H9 (cell line): ENCODE results near the gene UROS. TPM values are rescaled to one million over a fixed set of nuclear protein-coding genes. Genes with fewer than 3 reads are reported as not detected.

Source experiments
- DNase-seq: peaks from one replicate; pipeline ENCODE4 v3.0.0-alpha.2; 2017
- H2AFZ ChIP-seq: one replicate; pipeline ENCODE4 v1.6.1; 2013; ENCODE audit warnings: mild to moderate bottlenecking, low read length, control low read depth, moderate library complexity
- H2AK5ac ChIP-seq: 2 replicates; pipeline ENCODE4 v1.6.1; 2013; ENCODE audit warnings: low read length, control low read depth, mixed read lengths; ENCODE audit not compliant: insufficient read length
- H2BK120ac ChIP-seq: one replicate; pipeline ENCODE4 v1.6.1; 2013; ENCODE audit warnings: low read depth, mild to moderate bottlenecking, low read length, control low read depth, inconsistent platforms; ENCODE audit not compliant: poor library complexity, severe bottlenecking
- H2BK12ac ChIP-seq: 2 replicates; pipeline ENCODE4 v1.6.1; 2013; ENCODE audit warnings: low read length, control low read depth, mixed read lengths, low read depth; ENCODE audit not compliant: insufficient read length
- H2BK15ac ChIP-seq: 2 replicates; pipeline ENCODE4 v1.6.1; 2013; ENCODE audit warnings: low read depth, low read length, control low read depth
- H2BK20ac ChIP-seq: one replicate; pipeline ENCODE4 v1.6.1; 2013; ENCODE audit warnings: low read depth, mild to moderate bottlenecking, low read length, control low read depth, inconsistent platforms; ENCODE audit not compliant: poor library complexity, severe bottlenecking
- H2BK5ac ChIP-seq: 2 replicates; pipeline ENCODE4 v1.6.1; 2013; ENCODE audit warnings: low read length, control low read depth, mixed read lengths; ENCODE audit not compliant: insufficient read length
- H3K14ac ChIP-seq: 2 replicates; pipeline ENCODE4 v1.6.1; 2013; ENCODE audit warnings: low read length, control low read depth; ENCODE audit not compliant: insufficient read depth
- H3K18ac ChIP-seq: 2 replicates; pipeline ENCODE4 v1.6.1; 2013; ENCODE audit warnings: low read depth, mild to moderate bottlenecking, mixed read lengths, low read length, control low read depth; ENCODE audit not compliant: insufficient read length
- H3K23ac ChIP-seq: 2 replicates; pipeline ENCODE4 v1.6.1; 2013; ENCODE audit warnings: low read length, control low read depth, mixed read lengths, low read depth; ENCODE audit not compliant: insufficient read length
- H3K23me2 ChIP-seq: 2 replicates; pipeline ENCODE4 v1.6.1; 2013; ENCODE audit warnings: low read depth, mild to moderate bottlenecking, mixed read lengths, low read length, control low read depth; ENCODE audit not compliant: insufficient read length, poor library complexity, severe bottlenecking
- H3K27ac ChIP-seq: 2 replicates; pipeline ENCODE4 v1.5.1; 2013; ENCODE audit warnings: low read length, control low read depth, mixed read lengths, low read depth; ENCODE audit not compliant: insufficient read length
- H3K27me3 ChIP-seq: 2 replicates; pipeline ENCODE4 v1.6.1; 2013; ENCODE audit warnings: low read length, control low read depth, inconsistent platforms; ENCODE audit not compliant: insufficient read depth
- H3K4ac ChIP-seq: 2 replicates; pipeline ENCODE4 v1.6.1; 2013; ENCODE audit warnings: low read depth, mild to moderate bottlenecking, control low read depth, inconsistent platforms, low read length, moderate library complexity
- H3K4me1 ChIP-seq: 2 replicates; pipeline ENCODE4 v1.6.1; 2013; ENCODE audit warnings: low read length, control low read depth, inconsistent platforms; ENCODE audit not compliant: insufficient read depth
- H3K4me2 ChIP-seq: 2 replicates; pipeline ENCODE4 v1.6.1; 2013; ENCODE audit warnings: low read length, control low read depth, mixed read lengths; ENCODE audit not compliant: insufficient read length, insufficient read depth
- H3K56ac ChIP-seq: 2 replicates; pipeline ENCODE4 v1.6.1; 2013; ENCODE audit warnings: low read depth, mild to moderate bottlenecking, mixed read lengths, low read length, control low read depth; ENCODE audit not compliant: insufficient read length
- H3K79me1 ChIP-seq: 2 replicates; pipeline ENCODE4 v1.6.1; 2013; ENCODE audit warnings: low read depth, mild to moderate bottlenecking, moderate library complexity, low read length, control low read depth, inconsistent platforms; ENCODE audit not compliant: insufficient read depth, poor library complexity, severe bottlenecking
- H3K79me2 ChIP-seq: 2 replicates; pipeline ENCODE4 v1.6.1; 2013; ENCODE audit warnings: low read length, control low read depth, inconsistent platforms; ENCODE audit not compliant: insufficient read depth
- H3K9ac ChIP-seq: 2 replicates; pipeline ENCODE4 v1.6.1; 2013; ENCODE audit warnings: low read length, control low read depth, mixed read lengths; ENCODE audit not compliant: insufficient read length; ENCODE audit errors: extremely low read depth
- H3K9me3 ChIP-seq: one replicate; pipeline ENCODE4 v1.6.1; 2013; ENCODE audit warnings: low read depth, low read length, inconsistent platforms; ENCODE audit not compliant: control insufficient read depth
- H3T11ph ChIP-seq: one replicate; pipeline ENCODE4 v1.6.1; 2013; ENCODE audit warnings: mild to moderate bottlenecking, low read length, control low read depth, inconsistent platforms
- H4K20me1 ChIP-seq: one replicate; pipeline ENCODE4 v1.6.1; 2013; ENCODE audit not compliant: control insufficient read depth, insufficient read length, insufficient read depth
- H4K5ac ChIP-seq: 2 replicates; pipeline ENCODE4 v1.6.1; 2013; ENCODE audit warnings: low read depth, mild to moderate bottlenecking, mixed read lengths, low read length, control low read depth; ENCODE audit not compliant: insufficient read length
- H4K8ac ChIP-seq: replicated peaks from 2 replicates; pipeline ENCODE4 v1.6.1; 2013; ENCODE audit warnings: low read length, control low read depth, mixed read lengths, low read depth; ENCODE audit not compliant: insufficient read length
- H4K91ac ChIP-seq: 2 replicates; pipeline ENCODE4 v1.6.1; 2013; ENCODE audit warnings: low read depth, mild to moderate bottlenecking, moderate library complexity, mixed read lengths, low read length, control low read depth; ENCODE audit not compliant: insufficient read length
- H3K27ac Mint-ChIP-seq, 3 experiments: 2 replicates in 2 of 3; 3 replicates in 1 of 3; pipeline ENCODE4 v1.8.0; 2020 to 2021; ENCODE audit warnings: mixed read lengths in 3 of 3, mild to moderate bottlenecking in 1 of 3, moderate library complexity in 1 of 3
- H3K27me3 Mint-ChIP-seq: 2 replicates; pipeline ENCODE4 v1.8.0; 2021; ENCODE audit warnings: low read depth, mild to moderate bottlenecking, moderate library complexity, mixed read lengths
- H3K36me3 Mint-ChIP-seq, 3 experiments: 2 replicates in 2 of 3; 3 replicates in 1 of 3; pipeline ENCODE4 v1.8.0; 2020 to 2021; ENCODE audit warnings: low read depth in 3 of 3, mixed read lengths in 3 of 3; ENCODE audit not compliant: insufficient read depth in 1 of 3
- H3K4me1 Mint-ChIP-seq, 2 experiments: 2 replicates each; pipeline ENCODE4 v1.8.0; 2020; ENCODE audit warnings: mixed read lengths in 2 of 2
- H3K4me3 Mint-ChIP-seq, 2 experiments: 2 replicates in 1 of 2; 3 replicates in 1 of 2; pipeline ENCODE4 v1.8.0; 2020 to 2021; ENCODE audit warnings: mild to moderate bottlenecking in 2 of 2, mixed read lengths in 2 of 2, moderate library complexity in 1 of 2
- H3K9me3 Mint-ChIP-seq, 2 experiments: 2 replicates in 1 of 2; 3 replicates in 1 of 2; pipeline ENCODE4 v1.8.0; 2020; ENCODE audit warnings: mild to moderate bottlenecking in 2 of 2, mixed read lengths in 2 of 2, moderate library complexity in 1 of 2
- WGBS: extraction: QIAGEN DNeasy Blood & Tissue Kit; methylation state at CpG from one replicate; pipeline ENCODE4 v1.1.7; 2013; ENCODE audit warnings: missing lambda C conversion rate, low lambda C conversion rate, mixed read lengths; ENCODE audit not compliant: insufficient read length; ENCODE audit errors: extremely low coverage; 5-methylcytosine and 5-hydroxymethylcytosine counted together
- total RNA-seq: library from RNA; stranded (reverse); gene quantifications from 2 replicates; pipeline ENCODE4 v1.2.1, GENCODE V29; 2021
- TF ChIP-seq, protein P1 (sequence below): fragments of 200-600 bp; sonication (generic); conservative IDR thresholded peaks from 3 replicates; pipeline ENCODE4 v1.8.0; 2021; ENCODE audit warnings: antibody characterized with exemption, mild to moderate bottlenecking

The UROS gene
- total RNA-seq, 1 experiment from 2014 or later, result 42.3 TPM

GRCh38 chr10:125797994-125798662 is 24.9 kb downstream of the UROS start:
- Histone ChIP-seq H2AK5ac (no peak overlapping the region), H3K79me1 (no peaks in the 10 kb centered on the region), H3K27me3 (no peaks in the 10 kb centered on the region), H3T11ph (no peak overlapping the region), H3K9ac (no peak overlapping the region), H3K14ac (no peak overlapping the region), H3K4ac (no peak overlapping the region), H3K23me2 (no peaks in the 10 kb centered on the region), H2BK12ac (no peak overlapping the region), H4K8ac (no peak overlapping the region), H3K23ac (no peak overlapping the region), H3K79me2 (no peaks in the 10 kb centered on the region), H2BK20ac (no peak overlapping the region), H3K4me2 (no peak overlapping the region), H2BK15ac (no peak overlapping the region), H2AFZ (no peak overlapping the region), H3K56ac (no peak overlapping the region), H2BK5ac (no peak overlapping the region), H3K4me1 (no peaks in the 10 kb centered on the region), H3K9me3 (no peaks in the 10 kb centered on the region), H4K20me1 (no peaks in the 10 kb centered on the region), H3K18ac (no peak overlapping the region), H2BK120ac (no peak overlapping the region), H3K27ac (no peak overlapping the region), H4K91ac (no peak overlapping the region), H4K5ac (no peak overlapping the region)
- DNase-seq, result no peak
- no CpG with 5 or more reads among the region's 5 CpGs for WGBS
- Mint-ChIP-seq H3K4me1 (no peaks in the 10 kb centered on the region), H3K9me3 (no peaks in the 10 kb centered on the region), H3K27ac (peak overlapping the region in 1 of 3 experiments; percentile 85; a peak in 3 of 7 replicates), H3K27me3 (no peaks in the 10 kb centered on the region), H3K36me3 (peaks cover 5 to 33% (median 18%) of the 10 kb centered on the region in 3 experiments), H3K4me3 (no peak overlapping the region)
- TF ChIP-seq, protein P1, sequence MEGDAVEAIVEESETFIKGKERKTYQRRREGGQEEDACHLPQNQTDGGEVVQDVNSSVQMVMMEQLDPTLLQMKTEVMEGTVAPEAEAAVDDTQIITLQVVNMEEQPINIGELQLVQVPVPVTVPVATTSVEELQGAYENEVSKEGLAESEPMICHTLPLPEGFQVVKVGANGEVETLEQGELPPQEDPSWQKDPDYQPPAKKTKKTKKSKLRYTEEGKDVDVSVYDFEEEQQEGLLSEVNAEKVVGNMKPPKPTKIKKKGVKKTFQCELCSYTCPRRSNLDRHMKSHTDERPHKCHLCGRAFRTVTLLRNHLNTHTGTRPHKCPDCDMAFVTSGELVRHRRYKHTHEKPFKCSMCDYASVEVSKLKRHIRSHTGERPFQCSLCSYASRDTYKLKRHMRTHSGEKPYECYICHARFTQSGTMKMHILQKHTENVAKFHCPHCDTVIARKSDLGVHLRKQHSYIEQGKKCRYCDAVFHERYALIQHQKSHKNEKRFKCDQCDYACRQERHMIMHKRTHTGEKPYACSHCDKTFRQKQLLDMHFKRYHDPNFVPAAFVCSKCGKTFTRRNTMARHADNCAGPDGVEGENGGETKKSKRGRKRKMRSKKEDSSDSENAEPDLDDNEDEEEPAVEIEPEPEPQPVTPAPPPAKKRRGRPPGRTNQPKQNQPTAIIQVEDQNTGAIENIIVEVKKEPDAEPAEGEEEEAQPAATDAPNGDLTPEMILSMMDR, result no peak
